Peyer's patch (tissue), 4 donors: ENCODE results near the gene PAX7. TPM values are rescaled to one million over a fixed set of nuclear protein-coding genes. Genes with fewer than 3 reads are reported as not detected.

Experiments
- DNase-seq, 3 donors: peaks; one replicate each; pipeline ENCODE4 v3.0.0-alpha.2; 2017 to 2019
- H3K27ac ChIP-seq, 4 donors: fragments of 200-600 bp; sonication (generic); one replicate each; pipeline ENCODE4 v1.5.1; 2016 to 2019
- H3K27me3 ChIP-seq, 2 donors: fragments of 200-600 bp; sonication (generic); one replicate each; pipeline ENCODE4 v1.5.1; 2019
- H3K36me3 ChIP-seq, 3 donors: fragments of 200-600 bp; sonication (generic); one replicate each; pipeline ENCODE4 v1.5.1; 2016 to 2019
- H3K4me1 ChIP-seq, 4 donors: fragments of 200-600 bp; sonication (generic); one replicate each; pipeline ENCODE4 v1.5.1; 2016 to 2019
- H3K4me3 ChIP-seq, 4 donors: fragments of 200-600 bp; sonication (generic); 1 replicate in 3 of 4; 2 replicates in 1 of 4; pipeline ENCODE4 v1.5.1; 2016 to 2019; ENCODE audit warnings: mild to moderate bottlenecking in 1 of 4
- H3K9me3 ChIP-seq, 4 donors: fragments of 200-600 bp; sonication (generic); one replicate each; pipeline ENCODE4 v1.5.1; 2016 to 2019; ENCODE audit warnings: mild to moderate bottlenecking in 1 of 4
- POLR2A ChIP-seq, 2 donors: fragments of 450-650 bp; IDR thresholded peaks; one replicate each; pipeline ENCODE4 v1.5.1; 2017; ENCODE audit warnings: antibody characterized with exemption in 2 of 2, mild to moderate bottlenecking in 2 of 2, moderate library complexity in 2 of 2
- total RNA-seq, 4 donors: library from RNA; depleted of rRNA; stranded (reverse); fragments of >200 nt; gene quantifications; one replicate each; pipeline ENCODE4 v1.1.0, GENCODE V29; 2016
- TF ChIP-seq, protein P1 (sequence below), 6 experiments: fragments of 450-650 bp in 4 of 6; fragments of 200-600 bp in 2 of 6; sonication (generic) in 1 of 6; IDR thresholded peaks; one replicate each; pipeline ENCODE4 v1.5.1; 2017 to 2019; ENCODE audit warnings: antibody characterized with exemption in 6 of 6, mild to moderate bottlenecking in 3 of 6, moderate library complexity in 1 of 6

PAX7 gene
- total RNA-seq, 4 donors from 2014 or later, result not detected

DNA sequence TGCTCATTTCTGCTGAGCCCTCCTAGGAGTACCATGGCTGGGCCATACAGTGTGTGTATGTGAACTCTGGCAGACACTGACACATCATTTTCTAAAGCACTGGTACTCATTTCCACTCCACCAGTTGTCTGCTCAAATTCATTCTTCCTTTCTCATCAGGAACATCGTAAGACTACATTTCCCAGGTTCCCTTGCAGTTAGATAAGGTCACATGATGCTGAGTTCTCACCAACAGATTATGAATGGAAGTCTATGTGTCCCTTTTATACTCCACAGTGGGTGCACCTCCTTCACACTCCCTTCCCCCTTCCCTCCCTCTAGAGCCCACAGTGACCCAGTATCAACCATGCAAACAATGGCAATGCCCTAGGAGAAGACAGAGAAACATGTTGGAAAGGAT, 38.3 kb upstream of the PAX7 start:
- no peaks in the 10 kb centered on the region for H3K27me3 ChIP-seq
- H3K4me1 ChIP-seq, result no peaks in the 10 kb centered on the region
- DNase-seq, result no peak
- no peaks in the 10 kb centered on the region for H3K36me3 ChIP-seq
- H3K27ac ChIP-seq, result no peak overlapping the region
- no peak overlapping the region for H3K4me3 ChIP-seq
- no peak for TF ChIP-seq POLR2A (IDR thresholded peaks at IDR 0.05)
- TF ChIP-seq, protein P1, sequence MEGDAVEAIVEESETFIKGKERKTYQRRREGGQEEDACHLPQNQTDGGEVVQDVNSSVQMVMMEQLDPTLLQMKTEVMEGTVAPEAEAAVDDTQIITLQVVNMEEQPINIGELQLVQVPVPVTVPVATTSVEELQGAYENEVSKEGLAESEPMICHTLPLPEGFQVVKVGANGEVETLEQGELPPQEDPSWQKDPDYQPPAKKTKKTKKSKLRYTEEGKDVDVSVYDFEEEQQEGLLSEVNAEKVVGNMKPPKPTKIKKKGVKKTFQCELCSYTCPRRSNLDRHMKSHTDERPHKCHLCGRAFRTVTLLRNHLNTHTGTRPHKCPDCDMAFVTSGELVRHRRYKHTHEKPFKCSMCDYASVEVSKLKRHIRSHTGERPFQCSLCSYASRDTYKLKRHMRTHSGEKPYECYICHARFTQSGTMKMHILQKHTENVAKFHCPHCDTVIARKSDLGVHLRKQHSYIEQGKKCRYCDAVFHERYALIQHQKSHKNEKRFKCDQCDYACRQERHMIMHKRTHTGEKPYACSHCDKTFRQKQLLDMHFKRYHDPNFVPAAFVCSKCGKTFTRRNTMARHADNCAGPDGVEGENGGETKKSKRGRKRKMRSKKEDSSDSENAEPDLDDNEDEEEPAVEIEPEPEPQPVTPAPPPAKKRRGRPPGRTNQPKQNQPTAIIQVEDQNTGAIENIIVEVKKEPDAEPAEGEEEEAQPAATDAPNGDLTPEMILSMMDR (IDR thresholded peaks at IDR 0.05), result no peak
- H3K9me3 ChIP-seq, result no peaks in the 10 kb centered on the region

GRCh38 chr1:18597160-18598042, 33.2 kb upstream of the PAX7 start:
- no peak overlapping the region for H3K4me3 ChIP-seq
- H3K9me3 ChIP-seq, result no peaks in the 10 kb centered on the region
- H3K4me1 ChIP-seq, result no peaks in the 10 kb centered on the region
- no peaks in the 10 kb centered on the region for H3K36me3 ChIP-seq
- TF ChIP-seq POLR2A (IDR thresholded peaks at IDR 0.05), result no peak
- TF ChIP-seq, protein P1 (IDR thresholded peaks at IDR 0.05), result peak; percentile 22 to 87 (median 71)
- DNase-seq, result peak; percentile 26 to 70 (median 64)
- no peaks in the 10 kb centered on the region for H3K27me3 ChIP-seq
- no peak overlapping the region for H3K27ac ChIP-seq

- Histone ChIP-seq H3K36me3 (no peaks in the 10 kb centered on the region), H3K4me1 (no peaks in the 10 kb centered on the region), H3K27ac (no peak overlapping the region), H3K27me3 (no peaks in the 10 kb centered on the region), H3K9me3 (no peaks in the 10 kb centered on the region), H3K4me3 (no peak overlapping the region)
- no peak for TF ChIP-seq POLR2A (IDR thresholded peaks at IDR 0.05)
- TF ChIP-seq, protein P1 (IDR thresholded peaks at IDR 0.05), result no peak
- no peak for DNase-seq
Measured at GRCh38 chr1:18599086-18599485, 31.6 kb upstream of the PAX7 start.

GRCh38 chr1:18599704-18600103, 30.9 kb upstream of the PAX7 start:
- Histone ChIP-seq H3K4me1 (no peaks in the 10 kb centered on the region), H3K27ac (no peak overlapping the region), H3K9me3 (no peaks in the 10 kb centered on the region), H3K27me3 (no peaks in the 10 kb centered on the region), H3K4me3 (no peak overlapping the region), H3K36me3 (no peaks in the 10 kb centered on the region)
- no peak for TF ChIP-seq POLR2A (IDR thresholded peaks at IDR 0.05)
- TF ChIP-seq, protein P1 (IDR thresholded peaks at IDR 0.05), result no peak
- DNase-seq, result no peak

- Histone ChIP-seq H3K27ac (no peak overlapping the region), H3K4me1 (no peaks in the 10 kb centered on the region), H3K9me3 (no peaks in the 10 kb centered on the region), H3K4me3 (no peak overlapping the region), H3K36me3 (no peaks in the 10 kb centered on the region), H3K27me3 (no peaks in the 10 kb centered on the region)
- no peak for DNase-seq
- TF ChIP-seq, protein P1 (IDR thresholded peaks at IDR 0.05), result no peak
Measured at GRCh38 chr1:18602533-18603211, 28.0 kb upstream of the PAX7 start.
